GM12892 (cell line): ENCODE results near the gene MYO1D.

ENCODE experiments used
- POLR2A ChIP-seq: IDR thresholded peaks from 2 replicates; pipeline ENCODE4 v1.6.1; 2011; ENCODE audit warnings: low read depth, low read length, control low read depth
- POLR2AphosphoS5 ChIP-seq: IDR thresholded peaks from 2 replicates; pipeline ENCODE4 v1.6.1; 2011; ENCODE audit warnings: low read depth, low read length, control low read depth
- TAF1 ChIP-seq: IDR thresholded peaks from 2 replicates; pipeline ENCODE4 v1.6.1; 2011; ENCODE audit warnings: low read depth, mild to moderate bottlenecking, control low read depth, low read length, borderline replicate concordance

- TF ChIP-seq POLR2A = no peak
- no peak for TF ChIP-seq POLR2AphosphoS5
- TF ChIP-seq TAF1 = no peak
Observed at GRCh38 chr17:32719689-32720088, 157.2 kb downstream of the MYO1D start.
